BLaER1 (cell line): ENCODE measurements around the gene CADM3.

Experiments used
- H3K27ac ChIP-seq: shearing (Covaris generic); formaldehyde crosslinking; 2 replicates; pipeline ENCODE4 v1.8.1; 2022
- H3K27me3 ChIP-seq: shearing (Covaris generic); formaldehyde crosslinking; 2 replicates; pipeline ENCODE4 v1.8.1; 2022
- H3K36me3 ChIP-seq: shearing (Covaris generic); formaldehyde crosslinking; 2 replicates; pipeline ENCODE4 v1.8.1; 2022
- H3K4me1 ChIP-seq: shearing (Covaris generic); formaldehyde crosslinking; 2 replicates; pipeline ENCODE4 v1.8.1; 2022
- H3K4me2 ChIP-seq: shearing (Covaris generic); formaldehyde crosslinking; 2 replicates; pipeline ENCODE4 v1.8.1; 2022
- H3K4me3 ChIP-seq: shearing (Covaris generic); formaldehyde crosslinking; 2 replicates; pipeline ENCODE4 v1.8.1; 2022
- H3K9ac ChIP-seq: shearing (Covaris generic); formaldehyde crosslinking; 2 replicates; pipeline ENCODE4 v1.8.1; 2022
- H3K9me3 ChIP-seq: shearing (Covaris generic); formaldehyde crosslinking; 2 replicates; pipeline ENCODE4 v1.8.1; 2022
- H4K20me1 ChIP-seq: shearing (Covaris generic); formaldehyde crosslinking; 2 replicates; pipeline ENCODE4 v1.8.1; 2022
- Cebpa-rat ChIP-seq: shearing (Covaris generic); IDR thresholded peaks from 2 replicates; pipeline ENCODE4 v1.8.1; 2022

CADM3 gene

GRCh38 chr1:159214149-159214760, 42.8 kb downstream of the CADM3 start:
- no peaks in the 10 kb centered on the region for H3K27me3 ChIP-seq
- no peaks in the 10 kb centered on the region for H4K20me1 ChIP-seq
- no peak overlapping the region for H3K9ac ChIP-seq
- H3K27ac ChIP-seq = no peak overlapping the region
- TF ChIP-seq Cebpa-rat = no peak
- no peak overlapping the region for H3K4me2 ChIP-seq
- H3K4me3 ChIP-seq = no peak overlapping the region
- no peaks in the 10 kb centered on the region for H3K4me1 ChIP-seq
- no peaks in the 10 kb centered on the region for H3K9me3 ChIP-seq
- no peaks in the 10 kb centered on the region for H3K36me3 ChIP-seq

- Histone ChIP-seq H4K20me1 (no peaks in the 10 kb centered on the region), H3K27me3 (no peaks in the 10 kb centered on the region), H3K9me3 (no peaks in the 10 kb centered on the region), H3K4me3 (no peak overlapping the region), H3K27ac (no peak overlapping the region), H3K36me3 (no peaks in the 10 kb centered on the region), H3K4me1 (no peaks in the 10 kb centered on the region), H3K9ac (no peak overlapping the region), H3K4me2 (no peak overlapping the region)
- no peak for TF ChIP-seq Cebpa-rat
These were observed 47.5 kb downstream of the CADM3 start for GRCh38 chr1:159218649-159219636.

GRCh38 chr1:159222075-159222865, 50.9 kb downstream of the CADM3 start:
- no peak overlapping the region for H3K4me2 ChIP-seq

GRCh38 chr1:159223004-159223403, 51.6 kb downstream of the CADM3 start:
- Histone ChIP-seq H3K4me2 (no peak overlapping the region), H3K27ac (no peak overlapping the region), H3K9ac (no peak overlapping the region), H3K4me1 (no peaks in the 10 kb centered on the region), H3K36me3 (no peaks in the 10 kb centered on the region), H3K9me3 (no peaks in the 10 kb centered on the region), H3K4me3 (no peak overlapping the region), H4K20me1 (no peaks in the 10 kb centered on the region), H3K27me3 (no peaks in the 10 kb centered on the region)
- no peak for TF ChIP-seq Cebpa-rat

More at GRCh38 chr1:159222075-159222865, 50.9 kb downstream of the CADM3 start:
- H3K27me3 ChIP-seq = no peaks in the 10 kb centered on the region
- H4K20me1 ChIP-seq = no peaks in the 10 kb centered on the region
- no peak overlapping the region for H3K9ac ChIP-seq
- no peaks in the 10 kb centered on the region for H3K9me3 ChIP-seq
- peak; percentile 86; the same call in 1 of the 2 replicates for TF ChIP-seq Cebpa-rat
- no peaks in the 10 kb centered on the region for H3K4me1 ChIP-seq
- no peaks in the 10 kb centered on the region for H3K36me3 ChIP-seq
- no peak overlapping the region for H3K27ac ChIP-seq
- no peak overlapping the region for H3K4me3 ChIP-seq

GRCh38 chr1:159228554-159228953, 57.1 kb downstream of the CADM3 start:
- no peak for TF ChIP-seq Cebpa-rat
- H3K27me3 ChIP-seq = no peaks in the 10 kb centered on the region
- no peaks in the 10 kb centered on the region for H4K20me1 ChIP-seq
- H3K36me3 ChIP-seq = no peaks in the 10 kb centered on the region
- no peak overlapping the region for H3K4me3 ChIP-seq
- H3K9ac ChIP-seq = no peak overlapping the region
- H3K9me3 ChIP-seq = no peaks in the 10 kb centered on the region
- no peaks in the 10 kb centered on the region for H3K4me1 ChIP-seq
- H3K27ac ChIP-seq = no peak overlapping the region
- no peak overlapping the region for H3K4me2 ChIP-seq

GRCh38 chr1:159229260-159229885, 58.0 kb downstream of the CADM3 start:
- H3K27ac ChIP-seq = no peak overlapping the region
- no peak overlapping the region for H3K4me3 ChIP-seq

GRCh38 chr1:159229896-159230295, 58.5 kb downstream of the CADM3 start:
- no peak for TF ChIP-seq Cebpa-rat
- no peaks in the 10 kb centered on the region for H3K9me3 ChIP-seq
- no peak overlapping the region for H3K4me2 ChIP-seq
- H3K27me3 ChIP-seq = no peaks in the 10 kb centered on the region
- H3K4me1 ChIP-seq = no peaks in the 10 kb centered on the region
- no peaks in the 10 kb centered on the region for H4K20me1 ChIP-seq
- H3K36me3 ChIP-seq = no peaks in the 10 kb centered on the region
- no peak overlapping the region for H3K4me3 ChIP-seq
- no peak overlapping the region for H3K9ac ChIP-seq
- H3K27ac ChIP-seq = no peak overlapping the region

More at GRCh38 chr1:159229260-159229885, 58.0 kb downstream of the CADM3 start:
- H4K20me1 ChIP-seq = no peaks in the 10 kb centered on the region
- H3K4me1 ChIP-seq = no peaks in the 10 kb centered on the region
- H3K9me3 ChIP-seq = no peaks in the 10 kb centered on the region
- no peaks in the 10 kb centered on the region for H3K36me3 ChIP-seq
- no peak overlapping the region for H3K9ac ChIP-seq
- no peak for TF ChIP-seq Cebpa-rat
- no peak overlapping the region for H3K4me2 ChIP-seq
- no peaks in the 10 kb centered on the region for H3K27me3 ChIP-seq

GRCh38 chr1:159239551-159240220, 68.3 kb downstream of the CADM3 start:
- TF ChIP-seq Cebpa-rat = no peak
- H4K20me1 ChIP-seq = no peaks in the 10 kb centered on the region
- H3K27ac ChIP-seq = no peak overlapping the region
- H3K4me2 ChIP-seq = no peak overlapping the region
- H3K9ac ChIP-seq = no peak overlapping the region
- H3K4me3 ChIP-seq = no peak overlapping the region
- H3K27me3 ChIP-seq = no peaks in the 10 kb centered on the region
- no peaks in the 10 kb centered on the region for H3K9me3 ChIP-seq
- H3K36me3 ChIP-seq = no peaks in the 10 kb centered on the region
- no peaks in the 10 kb centered on the region for H3K4me1 ChIP-seq

GRCh38 chr1:159247266-159247665, 75.9 kb downstream of the CADM3 start:
- H3K9ac ChIP-seq = no peak overlapping the region
- H3K36me3 ChIP-seq = no peaks in the 10 kb centered on the region
- H3K27ac ChIP-seq = no peak overlapping the region
- no peak overlapping the region for H3K4me2 ChIP-seq
- no peaks in the 10 kb centered on the region for H3K27me3 ChIP-seq
- peaks cover 17% of the 10 kb centered on the region; the same call in 1 of the 2 replicates for H3K9me3 ChIP-seq
- H3K4me3 ChIP-seq = no peak overlapping the region
- H3K4me1 ChIP-seq = no peaks in the 10 kb centered on the region
- TF ChIP-seq Cebpa-rat = no peak
- H4K20me1 ChIP-seq = no peaks in the 10 kb centered on the region
